ENCODE results near the gene NPDC1.

GRCh38 chr9:137049544-137050449 is 3.8 kb upstream of the NPDC1 start:
- TF ChIP-seq, protein P1, sequence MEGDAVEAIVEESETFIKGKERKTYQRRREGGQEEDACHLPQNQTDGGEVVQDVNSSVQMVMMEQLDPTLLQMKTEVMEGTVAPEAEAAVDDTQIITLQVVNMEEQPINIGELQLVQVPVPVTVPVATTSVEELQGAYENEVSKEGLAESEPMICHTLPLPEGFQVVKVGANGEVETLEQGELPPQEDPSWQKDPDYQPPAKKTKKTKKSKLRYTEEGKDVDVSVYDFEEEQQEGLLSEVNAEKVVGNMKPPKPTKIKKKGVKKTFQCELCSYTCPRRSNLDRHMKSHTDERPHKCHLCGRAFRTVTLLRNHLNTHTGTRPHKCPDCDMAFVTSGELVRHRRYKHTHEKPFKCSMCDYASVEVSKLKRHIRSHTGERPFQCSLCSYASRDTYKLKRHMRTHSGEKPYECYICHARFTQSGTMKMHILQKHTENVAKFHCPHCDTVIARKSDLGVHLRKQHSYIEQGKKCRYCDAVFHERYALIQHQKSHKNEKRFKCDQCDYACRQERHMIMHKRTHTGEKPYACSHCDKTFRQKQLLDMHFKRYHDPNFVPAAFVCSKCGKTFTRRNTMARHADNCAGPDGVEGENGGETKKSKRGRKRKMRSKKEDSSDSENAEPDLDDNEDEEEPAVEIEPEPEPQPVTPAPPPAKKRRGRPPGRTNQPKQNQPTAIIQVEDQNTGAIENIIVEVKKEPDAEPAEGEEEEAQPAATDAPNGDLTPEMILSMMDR (conservative IDR thresholded peaks at IDR 0.05; ENCODE audit: low read depth, low read length): peak; percentile 76
- TF ChIP-seq EZH2 (IDR thresholded peaks at IDR 0.05; ENCODE audit: borderline replicate concordance, low read depth, low read length, poor library complexity, severe bottlenecking): no peak

All from A673 (cell line).